Heart left ventricle (tissue), 13 donors: ENCODE measurements around the gene BRF1.

Experiments used
- CTCF ChIP-seq, 12 donors: fragments of 200-600 bp; sonication (generic) in 4 of 12; IDR thresholded peaks; one replicate each; pipeline versions ENCODE4 v1.5.0 to v1.8.0; 2018 to 2022; ENCODE audit warnings: antibody characterized with exemption in 12 of 12, mild to moderate bottlenecking in 5 of 12
- POLR2A ChIP-seq, 2 donors: fragments of 450-650 bp; IDR thresholded peaks; one replicate each; pipeline ENCODE4 v1.6.1; 2017; ENCODE audit warnings: antibody characterized with exemption in 2 of 2, mild to moderate bottlenecking in 2 of 2, moderate library complexity in 2 of 2
- donor health status: ischemic (EF 13 %, LVEDD 7.1; RV severe dilation, severe dysfunction).
- donor health status: DM: no; HTN: yes; CAD: no.
- donor health status: DM: no; HTN: no; CAD: no.
- donor health status: ischemic (EF 25% LVEDD 6.9; RV normal size, moderate dysfunction).
- donor health status: ischemic (EF 25% LVEDD 5.7; RV mildly dilated, moderate dysfunction).
- donor health status: ischemic (EF 35%, LVEDD 5.7; RV mildly dilated, moderate dysfunction).
- donor health status: nonischemic (EF 11% LVEDD 7.7; RV severe dilation, severe dysfunction).
- donor health status: DM: yes; HTN: yes; CAD: no.
- donor health status: PGD.
- donor health status: ischemic (EF 29% LVEDD 5.4; RV normal size, mild dysfunction).
- donor health status: nonischemic (EF 23%, LVEDD 6.1; RV moderate dilation, normal function).

GRCh38 chr14:105315211-105315721, 14.5 kb upstream of the BRF1 start:
- TF ChIP-seq POLR2A (IDR thresholded peaks at IDR 0.05), result no peak
- no peak for TF ChIP-seq CTCF (IDR thresholded peaks at IDR 0.05)
